PC-9 (cell line): ENCODE data around the gene TMEM164. TPM values are rescaled to one million over a fixed set of nuclear protein-coding genes. Genes with fewer than 3 reads are reported as not detected.
"Not testable (repeated sequence)": the region's sequence is repeated elsewhere in the genome, so short reads cannot be mapped to it uniquely, and the experiment has no call there.

Experiments used
- BruUV-seq: library from RNA; stranded (reverse); fragments of 400-500 nt; replicated peaks from 2 replicates; lab custom pipeline; 2021; lab: Mats Ljungman, UMichigan
- CTCF ChIA-PET: fragments of 300-600 bp; sonication (Branson Sonifier 250); formaldehyde crosslinking; loops from one replicate; lab custom pipeline; 2022; ENCODE audit warnings: antibody characterized with exemption; lab: Charles Lee
- POLR2A ChIA-PET: fragments of 300-600 bp; sonication (Branson Sonifier 250); formaldehyde crosslinking; loops from one replicate; lab custom pipeline; 2022; ENCODE audit warnings: antibody characterized with exemption; ENCODE audit not compliant: unreplicated experiment; lab: Charles Lee
- DNase-seq, 2 experiments: peaks; one replicate each; pipeline versions ENCODE4 v3.0.0 to v3.0.0-alpha.2; 2015 to 2022; ENCODE audit warnings: mixed read lengths in 1 of 2
- H2AFZ ChIP-seq: fragments of 200-600 bp; sonication (generic); 2 replicates; pipeline ENCODE4 v1.8.1; 2017; ENCODE audit warnings: antibody characterized with exemption
- H3F3A ChIP-seq: fragments of 200-600 bp; sonication (generic); 2 replicates; pipeline ENCODE4 v1.8.1; 2017; ENCODE audit warnings: antibody characterized with exemption, mild to moderate bottlenecking, low read depth; ENCODE audit not compliant: insufficient read depth
- H3K27ac ChIP-seq: fragments of 200-600 bp; sonication (generic); 2 replicates; pipeline ENCODE4 v1.6.1; 2016; ENCODE audit warnings: mixed run types
- H3K27me3 ChIP-seq: fragments of 200-600 bp; sonication (generic); 2 replicates; pipeline ENCODE4 v1.6.1; 2016; ENCODE audit warnings: low read depth, mixed run types; ENCODE audit not compliant: insufficient read depth
- H3K36me3 ChIP-seq: fragments of 200-600 bp; sonication (generic); 2 replicates; pipeline ENCODE4 v1.6.1; 2016; ENCODE audit warnings: low read depth, mixed run types
- H3K4me1 ChIP-seq: fragments of 200-600 bp; sonication (generic); replicated peaks from 2 replicates; pipeline ENCODE4 v1.6.1; 2016; ENCODE audit warnings: mixed run types; ENCODE audit not compliant: insufficient read depth
- H3K4me2 ChIP-seq: fragments of 200-600 bp; sonication (generic); 2 replicates; pipeline ENCODE4 v1.6.1; 2017; ENCODE audit warnings: mixed run types
- H3K4me3 ChIP-seq: fragments of 200-600 bp; sonication (generic); 2 replicates; pipeline ENCODE4 v1.6.1; 2016; ENCODE audit warnings: mixed run types
- H3K79me2 ChIP-seq: fragments of 200-600 bp; sonication (generic); 2 replicates; pipeline ENCODE4 v1.6.1; 2017; ENCODE audit warnings: low read depth, mixed run types
- H3K9me2 ChIP-seq: fragments of 200-600 bp; sonication (generic); 2 replicates; pipeline ENCODE4 v1.8.1; 2017; ENCODE audit warnings: mild to moderate bottlenecking; ENCODE audit not compliant: insufficient read depth
- H3K9me3 ChIP-seq: fragments of 200-600 bp; sonication (generic); 2 replicates; pipeline ENCODE4 v1.8.1; 2016; ENCODE audit warnings: low read depth; ENCODE audit not compliant: insufficient read depth
- H4K20me1 ChIP-seq: fragments of 200-600 bp; sonication (generic); 2 replicates; pipeline ENCODE4 v1.8.1; 2017; ENCODE audit not compliant: insufficient read depth
- EZH2 ChIP-seq: fragments of 200-600 bp; sonication (generic); IDR thresholded peaks from 2 replicates; pipeline ENCODE4 v1.8.0; 2017; ENCODE audit warnings: antibody characterized with exemption, low read depth
- intact Hi-C: fragments of 100-400 bp; cut with micrococcal nuclease; formaldehyde crosslinking; loops from one replicate; pipeline ENCODE4 v1.10.0; 2022; ENCODE audit not compliant: unreplicated experiment
- total RNA-seq: library from RNA; stranded (reverse); gene quantifications from 2 replicates; pipeline ENCODE4 v1.2.3, GENCODE V29; 2021
- TF ChIP-seq, protein P1 (sequence below): fragments of 200-600 bp; sonication (generic); conservative IDR thresholded peaks from 2 replicates; pipeline ENCODE4 v1.6.1; 2017; ENCODE audit warnings: mixed run types, antibody characterized with exemption, mild to moderate bottlenecking, moderate library complexity

The TMEM164 gene
- total RNA-seq, 1 experiment from 2014 or later = 44.5 TPM

DNA sequence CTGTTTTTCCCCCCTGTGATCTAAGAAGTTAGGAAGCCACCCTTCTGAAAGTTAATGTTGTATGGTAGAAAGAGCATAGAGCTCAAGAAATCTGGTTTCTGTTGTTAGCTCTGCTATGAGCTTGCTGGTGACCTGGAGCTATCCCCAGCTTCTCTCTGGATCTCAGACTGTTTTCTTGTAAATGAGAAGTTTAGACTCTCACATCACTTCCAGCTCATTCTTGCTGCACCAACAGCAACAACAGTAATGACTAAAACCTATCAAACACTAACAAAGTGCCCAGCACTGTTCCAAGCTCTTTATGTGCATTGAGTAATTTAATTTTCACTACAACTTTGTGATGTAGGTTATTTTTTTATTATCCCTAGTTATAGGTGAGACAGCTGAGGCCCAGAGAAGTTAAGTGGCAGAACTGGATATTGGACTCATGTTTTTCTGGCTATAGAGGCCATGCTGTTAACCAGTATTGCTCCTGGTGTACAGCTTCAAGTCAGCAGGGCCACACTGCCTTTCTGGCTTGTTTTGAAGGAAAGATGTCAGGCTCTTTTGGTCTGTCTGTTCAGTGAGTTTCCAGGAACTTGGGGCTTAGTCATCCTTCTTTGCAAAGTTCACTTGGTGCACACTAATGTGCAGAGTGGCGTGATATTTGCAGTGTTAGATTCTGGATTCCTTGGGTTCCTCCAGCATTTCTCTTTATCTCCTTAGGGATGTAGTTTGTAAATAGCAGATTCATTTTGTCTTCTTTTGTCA, 27.8 kb upstream of the TMEM164 start:
- Histone ChIP-seq H3K36me3 (no peaks in the 10 kb centered on the region), H3K79me2 (no peaks in the 10 kb centered on the region), H3K9me3 (no peaks in the 10 kb centered on the region), H3K9me2 (no peaks in the 10 kb centered on the region), H4K20me1 (no peaks in the 10 kb centered on the region), H3K4me1 (no peaks in the 10 kb centered on the region), H3F3A (no peaks in the 10 kb centered on the region), H3K27ac (no peak overlapping the region), H3K4me2 (no peak overlapping the region), H2AFZ (no peak overlapping the region), H3K27me3 (no peaks in the 10 kb centered on the region), H3K4me3 (no peak overlapping the region)
- no peak for DNase-seq
- POLR2A ChIA-PET = no interaction called here
- CTCF ChIA-PET = no interaction called here
- BruUV-seq = no TSS peak
- intact Hi-C loops = no loop called here
- TF ChIP-seq EZH2 = no peak
- TF ChIP-seq, protein P1, sequence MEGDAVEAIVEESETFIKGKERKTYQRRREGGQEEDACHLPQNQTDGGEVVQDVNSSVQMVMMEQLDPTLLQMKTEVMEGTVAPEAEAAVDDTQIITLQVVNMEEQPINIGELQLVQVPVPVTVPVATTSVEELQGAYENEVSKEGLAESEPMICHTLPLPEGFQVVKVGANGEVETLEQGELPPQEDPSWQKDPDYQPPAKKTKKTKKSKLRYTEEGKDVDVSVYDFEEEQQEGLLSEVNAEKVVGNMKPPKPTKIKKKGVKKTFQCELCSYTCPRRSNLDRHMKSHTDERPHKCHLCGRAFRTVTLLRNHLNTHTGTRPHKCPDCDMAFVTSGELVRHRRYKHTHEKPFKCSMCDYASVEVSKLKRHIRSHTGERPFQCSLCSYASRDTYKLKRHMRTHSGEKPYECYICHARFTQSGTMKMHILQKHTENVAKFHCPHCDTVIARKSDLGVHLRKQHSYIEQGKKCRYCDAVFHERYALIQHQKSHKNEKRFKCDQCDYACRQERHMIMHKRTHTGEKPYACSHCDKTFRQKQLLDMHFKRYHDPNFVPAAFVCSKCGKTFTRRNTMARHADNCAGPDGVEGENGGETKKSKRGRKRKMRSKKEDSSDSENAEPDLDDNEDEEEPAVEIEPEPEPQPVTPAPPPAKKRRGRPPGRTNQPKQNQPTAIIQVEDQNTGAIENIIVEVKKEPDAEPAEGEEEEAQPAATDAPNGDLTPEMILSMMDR = no peak

DNA sequence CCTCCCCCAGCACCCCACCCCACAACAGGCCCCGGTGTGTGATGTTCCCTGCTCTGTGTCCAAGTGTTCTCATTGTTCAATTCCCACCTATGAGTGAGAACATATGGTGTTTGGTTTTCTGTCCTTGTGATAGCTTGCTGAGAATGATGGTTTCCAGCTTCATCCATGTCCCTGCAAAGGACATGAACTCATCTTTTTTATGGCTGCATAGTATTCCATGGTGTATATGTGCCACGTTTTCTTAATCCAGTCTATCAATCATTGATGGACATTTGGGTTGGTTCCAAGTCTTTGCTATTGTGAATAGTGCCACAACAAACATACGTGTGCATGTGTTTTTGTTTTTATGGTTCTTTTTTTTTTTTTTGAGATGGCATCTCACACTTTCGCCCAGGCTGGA, 17.7 kb upstream of the TMEM164 start:
- H2AFZ ChIP-seq, H3K9me3 ChIP-seq, H3F3A ChIP-seq, BruUV-seq, H3K4me2 ChIP-seq, CTCF ChIA-PET, H3K27me3 ChIP-seq, POLR2A ChIA-PET, H3K4me3 ChIP-seq, H4K20me1 ChIP-seq, H3K9me2 ChIP-seq, DNase-seq, H3K4me1 ChIP-seq, H3K79me2 ChIP-seq, H3K27ac ChIP-seq, H3K36me3 ChIP-seq, intact Hi-C loops: not testable (repeated sequence)

DNA sequence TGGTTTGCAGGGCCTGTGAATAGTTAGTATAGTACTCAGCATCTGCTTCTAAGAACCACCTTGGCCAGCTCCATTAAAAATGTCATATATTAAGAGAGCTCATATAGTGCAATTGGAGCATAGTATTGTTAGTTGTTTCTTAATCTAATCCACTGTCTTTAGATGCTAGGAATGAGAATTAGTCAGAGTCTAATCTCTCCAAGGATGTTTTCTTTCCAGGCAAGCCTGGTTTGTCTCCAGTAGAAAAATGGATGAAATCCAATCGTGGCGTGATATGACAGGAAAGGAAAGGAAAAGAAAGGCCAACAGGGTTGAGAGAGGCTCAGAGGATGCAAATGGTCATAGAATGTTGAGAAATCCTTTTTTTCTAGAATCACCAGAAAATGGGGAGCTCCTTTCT, 15.0 kb upstream of the TMEM164 start:
- Histone ChIP-seq H4K20me1 (no peaks in the 10 kb centered on the region), H3F3A (no peaks in the 10 kb centered on the region), H3K4me2 (no peak overlapping the region), H3K27ac (no peak overlapping the region), H3K36me3 (no peaks in the 10 kb centered on the region), H3K79me2 (no peaks in the 10 kb centered on the region), H2AFZ (no peak overlapping the region), H3K27me3 (no peaks in the 10 kb centered on the region), H3K4me3 (no peak overlapping the region), H3K9me3 (no peaks in the 10 kb centered on the region; the same call in 1 of the 2 replicates), H3K9me2 (no peaks in the 10 kb centered on the region), H3K4me1 (no peaks in the 10 kb centered on the region)
- BruUV-seq = no TSS peak
- DNase-seq = no peak
- intact Hi-C loops = no loop called here
- ChIA-PET POLR2A (interaction anchor here (0.6 kb wide), 1 partner anchor 1344 kb away, joined by 6 read pairs; no protein-coding TSS in a partner anchor), CTCF (no interaction called here)
- TF ChIP-seq, protein P1 = no peak
- TF ChIP-seq EZH2 = no peak
